ENCODE data around the gene CACNA2D3. TPM values are rescaled to one million over a fixed set of nuclear protein-coding genes. Genes with fewer than 3 reads are reported as not detected.
"Not testable (repeated sequence)": the region's sequence is repeated elsewhere in the genome, so short reads cannot be mapped to it uniquely, and the experiment has no call there.

Gene CACNA2D3
- total and polyA plus RNA-seq, 4 donors = 0.06 to 0.37 (median 0.08) TPM; not detected in 1

- TF ChIP-seq RXRA (IDR thresholded peaks at IDR 0.05) = no peak
- no peak for TF ChIP-seq SP1 (IDR thresholded peaks at IDR 0.05)
- TF ChIP-seq GABPA (IDR thresholded peaks at IDR 0.05 in 1 of 2, conservative IDR thresholded peaks at IDR 0.05 in 1 of 2) = no peak
- no peak for TF ChIP-seq JUND (IDR thresholded peaks at IDR 0.05)
- no peak for TF ChIP-seq ATF3 (IDR thresholded peaks at IDR 0.05)
- TF ChIP-seq FOXA2 (IDR thresholded peaks at IDR 0.05) = no peak
- TF ChIP-seq ZBTB33 (IDR thresholded peaks at IDR 0.05) = no peak
- no peak for TF ChIP-seq HNF4A (conservative IDR thresholded peaks at IDR 0.05)
- no peak for TF ChIP-seq HNF4G (IDR thresholded peaks at IDR 0.05)
- no peak for TF ChIP-seq TAF1 (conservative IDR thresholded peaks at IDR 0.05)
- Histone ChIP-seq H3K27me3 (ENCODE audit: control insufficient read depth in 4 of 4, insufficient read depth in 4 of 4, low read length in 3 of 4) (no peaks in the 10 kb centered on the region), H3K9me3 (ENCODE audit: control insufficient read depth in 4 of 4, low read length in 3 of 4) (no peaks in the 10 kb centered on the region), H3K9ac (ENCODE audit: low read depth in 1 of 2, low read length in 2 of 2) (no peak overlapping the region), H3K4me1 (ENCODE audit: control insufficient read depth in 4 of 4, insufficient read depth in 4 of 4, low read length in 3 of 4) (no peaks in the 10 kb centered on the region), H3K36me3 (ENCODE audit: control insufficient read depth in 4 of 4, insufficient read depth in 3 of 4, low read depth in 1 of 4, low read length in 3 of 4) (no peaks in the 10 kb centered on the region), H3K4me3 (ENCODE audit: low read depth in 1 of 3, low read length in 3 of 3) (no peak overlapping the region), H3K27ac (ENCODE audit: low read depth in 1 of 2, low read length in 2 of 2) (no peak overlapping the region)
- DNase-seq (ENCODE audit: low spot score) = no peak
- WGBS = 66% methylated on average over 6 of the region's 6 CpGs
Observed at GRCh38 chr3:54630101-54630623, 507.8 kb downstream of the CACNA2D3 start.

- H3K36me3 ChIP-seq (ENCODE audit: control insufficient read depth in 4 of 4, insufficient read depth in 3 of 4, low read depth in 1 of 4, low read length in 3 of 4); H3K9me3 ChIP-seq (ENCODE audit: control insufficient read depth in 4 of 4, low read length in 3 of 4); H3K27me3 ChIP-seq (ENCODE audit: control insufficient read depth in 4 of 4, insufficient read depth in 4 of 4, low read length in 3 of 4); H3K4me3 ChIP-seq (ENCODE audit: low read depth in 1 of 3, low read length in 3 of 3); H3K9ac ChIP-seq (ENCODE audit: low read depth in 1 of 2, low read length in 2 of 2); H3K4me1 ChIP-seq (ENCODE audit: control insufficient read depth in 4 of 4, insufficient read depth in 4 of 4, low read length in 3 of 4); H3K27ac ChIP-seq (ENCODE audit: low read depth in 1 of 2, low read length in 2 of 2); DNase-seq (ENCODE audit: low spot score): not testable (repeated sequence)
- WGBS = 92% methylated on average over 6 of the region's 6 CpGs
Observed at GRCh38 chr3:54631001-54631400, 508.6 kb downstream of the CACNA2D3 start.

- H3K4me3 ChIP-seq (ENCODE audit: low read depth in 1 of 3, low read length in 3 of 3) = no peak overlapping the region
- 82% methylated on average over 6 of the region's 6 CpGs for WGBS
- no peaks in the 10 kb centered on the region for H3K9me3 ChIP-seq (ENCODE audit: control insufficient read depth in 4 of 4, low read length in 3 of 4)
- H3K4me1 ChIP-seq (ENCODE audit: control insufficient read depth in 4 of 4, insufficient read depth in 4 of 4, low read length in 3 of 4) = no peaks in the 10 kb centered on the region
- no peaks in the 10 kb centered on the region for H3K36me3 ChIP-seq (ENCODE audit: control insufficient read depth in 4 of 4, insufficient read depth in 3 of 4, low read depth in 1 of 4, low read length in 3 of 4)
- no peaks in the 10 kb centered on the region for H3K27me3 ChIP-seq (ENCODE audit: control insufficient read depth in 4 of 4, insufficient read depth in 4 of 4, low read length in 3 of 4)
- no peak overlapping the region for H3K27ac ChIP-seq (ENCODE audit: low read depth in 1 of 2, low read length in 2 of 2)
- no peak for DNase-seq (ENCODE audit: low spot score)
- H3K9ac ChIP-seq (ENCODE audit: low read depth in 1 of 2, low read length in 2 of 2) = no peak overlapping the region
- TF ChIP-seq TAF1 (conservative IDR thresholded peaks at IDR 0.05) = no peak
- no peak for TF ChIP-seq ATF3 (IDR thresholded peaks at IDR 0.05)
- TF ChIP-seq NR2F2 (IDR thresholded peaks at IDR 0.05) = no peak
- no peak for TF ChIP-seq FOXA1 (IDR thresholded peaks at IDR 0.05)
- no peak for TF ChIP-seq EGR1 (IDR thresholded peaks at IDR 0.05; ENCODE audit: low read depth in 2 of 2)
- TF ChIP-seq MAX (IDR thresholded peaks at IDR 0.05) = no peak
- TF ChIP-seq, protein P1, sequence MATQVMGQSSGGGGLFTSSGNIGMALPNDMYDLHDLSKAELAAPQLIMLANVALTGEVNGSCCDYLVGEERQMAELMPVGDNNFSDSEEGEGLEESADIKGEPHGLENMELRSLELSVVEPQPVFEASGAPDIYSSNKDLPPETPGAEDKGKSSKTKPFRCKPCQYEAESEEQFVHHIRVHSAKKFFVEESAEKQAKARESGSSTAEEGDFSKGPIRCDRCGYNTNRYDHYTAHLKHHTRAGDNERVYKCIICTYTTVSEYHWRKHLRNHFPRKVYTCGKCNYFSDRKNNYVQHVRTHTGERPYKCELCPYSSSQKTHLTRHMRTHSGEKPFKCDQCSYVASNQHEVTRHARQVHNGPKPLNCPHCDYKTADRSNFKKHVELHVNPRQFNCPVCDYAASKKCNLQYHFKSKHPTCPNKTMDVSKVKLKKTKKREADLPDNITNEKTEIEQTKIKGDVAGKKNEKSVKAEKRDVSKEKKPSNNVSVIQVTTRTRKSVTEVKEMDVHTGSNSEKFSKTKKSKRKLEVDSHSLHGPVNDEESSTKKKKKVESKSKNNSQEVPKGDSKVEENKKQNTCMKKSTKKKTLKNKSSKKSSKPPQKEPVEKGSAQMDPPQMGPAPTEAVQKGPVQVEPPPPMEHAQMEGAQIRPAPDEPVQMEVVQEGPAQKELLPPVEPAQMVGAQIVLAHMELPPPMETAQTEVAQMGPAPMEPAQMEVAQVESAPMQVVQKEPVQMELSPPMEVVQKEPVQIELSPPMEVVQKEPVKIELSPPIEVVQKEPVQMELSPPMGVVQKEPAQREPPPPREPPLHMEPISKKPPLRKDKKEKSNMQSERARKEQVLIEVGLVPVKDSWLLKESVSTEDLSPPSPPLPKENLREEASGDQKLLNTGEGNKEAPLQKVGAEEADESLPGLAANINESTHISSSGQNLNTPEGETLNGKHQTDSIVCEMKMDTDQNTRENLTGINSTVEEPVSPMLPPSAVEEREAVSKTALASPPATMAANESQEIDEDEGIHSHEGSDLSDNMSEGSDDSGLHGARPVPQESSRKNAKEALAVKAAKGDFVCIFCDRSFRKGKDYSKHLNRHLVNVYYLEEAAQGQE (IDR thresholded peaks at IDR 0.05) = no peak
- no peak for TF ChIP-seq RXRA (IDR thresholded peaks at IDR 0.05)
- no peak for TF ChIP-seq FOXA2 (IDR thresholded peaks at IDR 0.05)
- no peak for TF ChIP-seq HNF4A (conservative IDR thresholded peaks at IDR 0.05)
Observed at GRCh38 chr3:54631516-54632325, 509.4 kb downstream of the CACNA2D3 start.
